Fibroblast of the aortic adventitia (primary cell): ENCODE measurements around the gene PLXNA2. TPM values are rescaled to one million over a fixed set of nuclear protein-coding genes. Genes with fewer than 3 reads are reported as not detected.

Experiments used
- DNase-seq: peaks from one replicate; pipeline ENCODE4 v3.0.0-alpha.2; 2010; ENCODE audit warnings: low read depth
- H3K4me3 ChIP-seq: 2 replicates; pipeline ENCODE4 v1.5.1; 2011; ENCODE audit warnings: low read depth, mild to moderate bottlenecking, control low read depth, low read length, moderate library complexity
- CTCF ChIP-seq: IDR thresholded peaks from 2 replicates; pipeline ENCODE4 v1.5.1; 2011; ENCODE audit warnings: mild to moderate bottlenecking, low read length, control low read depth, inconsistent platforms; ENCODE audit not compliant: insufficient read depth
- total RNA-seq: library from RNA; depleted of rRNA; stranded (reverse); fragments of >200 nt; gene quantifications from 2 replicates; pipeline ENCODE4 v1.2.3, GENCODE V29; 2012; ENCODE audit warnings: low replicate concordance

PLXNA2 gene
- total RNA-seq, 1 donor, result 8.0 TPM

- H3K4me3 ChIP-seq, result no peak overlapping the region
- no peak for DNase-seq
- no peak for TF ChIP-seq CTCF
Observed at GRCh38 chr1:208265122-208265469, 20.9 kb upstream of the PLXNA2 start.

GRCh38 chr1:208264469-208265121 is 20.4 kb upstream of the PLXNA2 start:
- no peak overlapping the region for H3K4me3 ChIP-seq
- peak; percentile 97 for DNase-seq
- TF ChIP-seq CTCF, result no peak

GRCh38 chr1:208261874-208262273 is 17.7 kb upstream of the PLXNA2 start:
- TF ChIP-seq CTCF, result no peak
- H3K4me3 ChIP-seq, result no peak overlapping the region

GRCh38 chr1:208258277-208258676 is 14.1 kb upstream of the PLXNA2 start:
- no peak for TF ChIP-seq CTCF
- DNase-seq, result no peak
- H3K4me3 ChIP-seq, result no peak overlapping the region

More at GRCh38 chr1:208261874-208262273, 17.7 kb upstream of the PLXNA2 start:
- DNase-seq, result no peak

- H3K4me3 ChIP-seq, result no peak overlapping the region
- TF ChIP-seq CTCF, result no peak
- no peak for DNase-seq
Observed at GRCh38 chr1:208257351-208257750, 13.2 kb upstream of the PLXNA2 start.

GRCh38 chr1:208256556-208256955 is 12.4 kb upstream of the PLXNA2 start:
- DNase-seq, result no peak
- no peak overlapping the region for H3K4me3 ChIP-seq
- TF ChIP-seq CTCF, result no peak

- no peak overlapping the region for H3K4me3 ChIP-seq
- DNase-seq, result no peak
- no peak for TF ChIP-seq CTCF
Observed at GRCh38 chr1:208256091-208256490, 11.9 kb upstream of the PLXNA2 start.
